WTC11 (cell line): Measurements from ENCODE around the gene HIBADH. TPM values are rescaled to one million over a fixed set of nuclear protein-coding genes. Genes with fewer than 3 reads are reported as not detected.

ENCODE experiments used
- total RNA-seq: library from RNA; stranded (reverse); gene quantifications from 3 replicates; pipeline ENCODE4 v1.2.3, GENCODE V29; 2021

Gene HIBADH
- total RNA-seq, 1 experiment from 2014 or later = 27.9 TPM

Other genes starting within 250 kb of the HIBADH start
- 51.3 to 69.9 TPM (median 52.4 TPM) in 3 replicates for gene TAX1BP1, start 77.3 kb upstream of the HIBADH start, total RNA-seq